Astrocyte (in vitro differentiated cells and primary cell): ENCODE measurements around the gene RASAL1. TPM values are rescaled to one million over a fixed set of nuclear protein-coding genes. Genes with fewer than 3 reads are reported as not detected.

ENCODE experiments used
- DNase-seq: peaks from one replicate; pipeline ENCODE4 v3.0.0-alpha.2; 2010; ENCODE audit warnings: low read depth
- FAIRE-seq: peaks from 2 replicates; lab custom pipeline; 2011; peaks lifted over from hg19 to GRCh38; lab: Jason Lieb, UNC
- H2AFZ ChIP-seq: 2 replicates; pipeline ENCODE4 v1.6.0; 2012; ENCODE audit warnings: low read depth, low read length, inconsistent platforms
- H3K27ac ChIP-seq: 2 replicates; pipeline ENCODE4 v1.5.1; 2011; ENCODE audit warnings: low read depth, low read length, inconsistent platforms
- H3K27me3 ChIP-seq: 2 replicates; pipeline ENCODE4 v1.6.0; 2011; ENCODE audit warnings: low read length, inconsistent platforms; ENCODE audit not compliant: insufficient read depth
- H3K36me3 ChIP-seq: 2 replicates; pipeline ENCODE4 v1.5.1; 2011; ENCODE audit warnings: low read length, inconsistent platforms; ENCODE audit not compliant: insufficient read depth
- H3K4me1 ChIP-seq: 2 replicates; pipeline ENCODE4 v1.5.1; 2011; ENCODE audit warnings: low read length, inconsistent platforms; ENCODE audit not compliant: insufficient read depth
- H3K4me2 ChIP-seq: 2 replicates; pipeline ENCODE4 v1.6.0; 2012; ENCODE audit warnings: low read length, inconsistent platforms
- H3K4me3 ChIP-seq: 2 replicates; pipeline ENCODE4 v1.5.1; 2011; ENCODE audit warnings: low read depth, mild to moderate bottlenecking, low read length, inconsistent platforms; ENCODE audit not compliant: insufficient read depth
- H3K79me2 ChIP-seq: 2 replicates; pipeline ENCODE4 v1.6.0; 2012; ENCODE audit warnings: mild to moderate bottlenecking, low read length, inconsistent platforms; ENCODE audit not compliant: insufficient read depth
- H3K9ac ChIP-seq: 2 replicates; pipeline ENCODE4 v1.6.0; 2012; ENCODE audit warnings: mild to moderate bottlenecking, low read length, inconsistent platforms
- H3K9me3 ChIP-seq: 2 replicates; pipeline ENCODE4 v1.5.1; 2012; ENCODE audit warnings: low read depth, mild to moderate bottlenecking, low read length, inconsistent platforms; ENCODE audit not compliant: insufficient read depth
- H4K20me1 ChIP-seq: 2 replicates; pipeline ENCODE4 v1.6.0; 2012; ENCODE audit warnings: low read length, inconsistent platforms; ENCODE audit not compliant: insufficient read depth
- H3K27ac Mint-ChIP-seq: one replicate; pipeline ENCODE4 v1.8.0; 2021; ENCODE audit warnings: mild to moderate bottlenecking, mixed read lengths; ENCODE audit not compliant: unreplicated experiment
- H3K27me3 Mint-ChIP-seq: one replicate; pipeline ENCODE4 v1.8.0; 2021; ENCODE audit warnings: low read depth, mixed read lengths; ENCODE audit not compliant: unreplicated experiment
- H3K36me3 Mint-ChIP-seq: one replicate; pipeline ENCODE4 v1.8.0; 2021; ENCODE audit warnings: low read depth, mixed read lengths; ENCODE audit not compliant: unreplicated experiment
- H3K4me1 Mint-ChIP-seq: one replicate; pipeline ENCODE4 v1.8.0; 2021; ENCODE audit warnings: low read depth, mixed read lengths; ENCODE audit not compliant: unreplicated experiment
- H3K4me3 Mint-ChIP-seq: one replicate; pipeline ENCODE4 v1.8.0; 2021; ENCODE audit warnings: mild to moderate bottlenecking, moderate library complexity, mixed read lengths; ENCODE audit not compliant: unreplicated experiment
- H3K9me3 Mint-ChIP-seq: one replicate; pipeline ENCODE4 v1.8.0; 2021; ENCODE audit warnings: mild to moderate bottlenecking, mixed read lengths; ENCODE audit not compliant: unreplicated experiment
- CTCF ChIP-seq: IDR thresholded peaks from 2 replicates; pipeline ENCODE4 v1.5.1; 2011; ENCODE audit warnings: low read depth, mild to moderate bottlenecking, inconsistent platforms, low read length, moderate library complexity; ENCODE audit not compliant: insufficient read depth
- EZH2 ChIP-seq: IDR thresholded peaks from 2 replicates; pipeline ENCODE4 v1.6.1; 2012; ENCODE audit warnings: mild to moderate bottlenecking, low read length, inconsistent platforms; ENCODE audit not compliant: insufficient read depth
- total RNA-seq: library from RNA; stranded (reverse); gene quantifications from 2 replicates; pipeline ENCODE4 v1.2.1, GENCODE V29; 2021

The RASAL1 gene
- total RNA-seq, 1 donor from 2014 or later = 0.48 TPM

DNA sequence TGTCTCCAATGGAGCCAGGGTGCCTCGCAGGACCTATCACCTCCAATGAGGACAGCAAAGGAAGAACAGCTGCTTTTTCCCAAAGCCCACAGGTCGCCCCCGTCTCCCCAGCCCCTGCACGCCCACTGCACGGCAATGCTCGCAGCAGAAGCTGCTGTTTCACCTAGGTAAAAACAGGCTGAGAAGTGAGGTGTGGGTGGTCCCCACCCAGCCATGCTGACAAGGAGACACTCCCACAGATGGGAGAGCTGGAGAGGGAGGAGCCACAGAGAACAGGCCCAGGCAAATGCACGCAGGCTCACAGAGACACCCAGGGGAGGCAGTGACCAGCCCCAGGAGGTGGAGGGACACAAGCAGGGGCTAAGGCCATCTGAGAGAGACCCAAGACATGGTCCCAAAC, 24.4 kb upstream of the RASAL1 start:
- TF ChIP-seq CTCF = no peak
- no peak for TF ChIP-seq EZH2

DNA sequence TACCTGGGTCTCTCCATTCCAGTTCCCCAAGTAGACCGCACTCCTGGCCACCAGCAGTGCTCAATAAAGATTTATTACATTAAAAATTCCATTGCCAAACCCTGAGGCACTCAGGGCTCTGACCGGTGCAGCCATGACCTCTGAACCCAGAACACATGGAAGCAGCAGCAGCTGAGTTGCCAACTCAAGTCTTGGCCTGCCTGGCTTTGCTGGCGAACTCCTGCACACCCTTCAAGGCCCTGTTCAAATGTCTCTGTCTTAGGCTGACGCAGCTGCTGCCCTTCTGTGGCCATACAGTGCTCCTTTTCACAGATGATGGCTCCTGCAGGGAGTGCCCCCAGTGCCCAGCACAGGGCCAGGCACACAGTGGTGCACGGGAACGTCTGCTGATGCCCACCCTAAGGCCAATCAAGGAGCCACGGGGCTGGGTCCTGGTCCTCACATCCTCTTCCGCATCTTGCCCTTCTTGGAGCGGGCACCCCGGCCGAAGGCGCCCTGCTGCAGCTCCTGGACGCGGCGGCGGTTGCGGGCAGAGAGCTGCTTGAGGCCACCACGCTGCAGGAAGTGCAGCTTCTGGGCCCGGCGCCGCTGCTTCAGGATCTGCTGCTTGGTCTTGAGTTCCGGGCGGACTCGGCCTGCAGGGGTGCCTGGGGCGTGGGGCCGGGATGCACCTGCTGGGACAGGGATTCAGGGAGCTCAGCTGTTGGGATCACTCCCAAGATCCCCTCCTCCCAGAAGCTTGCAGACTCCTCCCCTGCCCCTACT, 23.1 kb upstream of the RASAL1 start:
- FAIRE-seq = no peak
- H3K9me3 ChIP-seq = no peaks in the 10 kb centered on the region
- H3K36me3 ChIP-seq = peaks cover 11% of the 10 kb centered on the region
- Mint-ChIP-seq H3K4me3 (no peak overlapping the region), H3K27me3 (peaks cover 29% of the 10 kb centered on the region), H3K36me3 (peaks cover 33% of the 10 kb centered on the region), H3K27ac (no peak overlapping the region), H3K9me3 (no peaks in the 10 kb centered on the region), H3K4me1 (peaks cover 18% of the 10 kb centered on the region)
- no peak for DNase-seq
- no peak overlapping the region for H3K4me3 ChIP-seq
- no peak overlapping the region for H3K9ac ChIP-seq
- H2AFZ ChIP-seq = no peak overlapping the region
- H3K4me2 ChIP-seq = no peak overlapping the region
- peaks cover 41% of the 10 kb centered on the region for H4K20me1 ChIP-seq
- TF ChIP-seq EZH2 = no peak
- no peak for TF ChIP-seq CTCF
- H3K79me2 ChIP-seq = no peaks in the 10 kb centered on the region
- H3K27me3 ChIP-seq = peaks cover 6% of the 10 kb centered on the region
- H3K4me1 ChIP-seq = peaks cover 16% of the 10 kb centered on the region
- H3K27ac ChIP-seq = no peak overlapping the region

More for the DNA sequence above, 24.4 kb upstream of the RASAL1 start:
- no peak overlapping the region for H3K4me2 ChIP-seq
- DNase-seq (no peak), FAIRE-seq (no peak)
- Mint-ChIP-seq H3K27ac (no peak overlapping the region), H3K4me1 (peaks cover 18% of the 10 kb centered on the region), H3K36me3 (peaks cover 35% of the 10 kb centered on the region), H3K9me3 (no peaks in the 10 kb centered on the region), H3K27me3 (peaks cover 20% of the 10 kb centered on the region), H3K4me3 (peak overlapping the region; percentile 8)
- peaks cover 13% of the 10 kb centered on the region for H3K4me1 ChIP-seq
- H3K4me3 ChIP-seq = no peak overlapping the region
- no peak overlapping the region for H3K27ac ChIP-seq
- H3K36me3 ChIP-seq = peaks cover 11% of the 10 kb centered on the region
- no peaks in the 10 kb centered on the region for H3K79me2 ChIP-seq
- H4K20me1 ChIP-seq = peaks cover 50% of the 10 kb centered on the region
- H2AFZ ChIP-seq = no peak overlapping the region
- no peaks in the 10 kb centered on the region for H3K27me3 ChIP-seq
- H3K9me3 ChIP-seq = no peaks in the 10 kb centered on the region
- no peak overlapping the region for H3K9ac ChIP-seq

GRCh38 chr12:113157218-113157859, 21.8 kb upstream of the RASAL1 start:
- H3K9me3 Mint-ChIP-seq = no peaks in the 10 kb centered on the region
- DNase-seq (no peak), FAIRE-seq (no peak)
- H3K4me3 Mint-ChIP-seq = no peak overlapping the region
- Histone ChIP-seq H3K4me2 (no peak overlapping the region), H3K27me3 (peaks cover 12% of the 10 kb centered on the region), H3K9ac (no peak overlapping the region), H4K20me1 (peaks cover 29% of the 10 kb centered on the region), H3K4me3 (no peak overlapping the region), H3K79me2 (no peaks in the 10 kb centered on the region), H3K27ac (no peak overlapping the region), H3K36me3 (peaks cover 11% of the 10 kb centered on the region), H2AFZ (no peak overlapping the region), H3K9me3 (no peaks in the 10 kb centered on the region), H3K4me1 (peaks cover 17% of the 10 kb centered on the region)
- H3K36me3 Mint-ChIP-seq = peaks cover 30% of the 10 kb centered on the region
- H3K27ac Mint-ChIP-seq = no peak overlapping the region
- no peak for TF ChIP-seq CTCF
- TF ChIP-seq EZH2 = no peak
- peaks cover 40% of the 10 kb centered on the region for H3K27me3 Mint-ChIP-seq
- H3K4me1 Mint-ChIP-seq = peaks cover 15% of the 10 kb centered on the region
